ENCODE data around the gene CYP4F11.
A peak's percentile ranks its signal among the peaks of the same experiment; 100 is the strongest.
"Not testable (repeated sequence)": the region's sequence is repeated elsewhere in the genome, so short reads cannot be mapped to it uniquely, and the experiment has no call there.

Gene CYP4F11, protein sequence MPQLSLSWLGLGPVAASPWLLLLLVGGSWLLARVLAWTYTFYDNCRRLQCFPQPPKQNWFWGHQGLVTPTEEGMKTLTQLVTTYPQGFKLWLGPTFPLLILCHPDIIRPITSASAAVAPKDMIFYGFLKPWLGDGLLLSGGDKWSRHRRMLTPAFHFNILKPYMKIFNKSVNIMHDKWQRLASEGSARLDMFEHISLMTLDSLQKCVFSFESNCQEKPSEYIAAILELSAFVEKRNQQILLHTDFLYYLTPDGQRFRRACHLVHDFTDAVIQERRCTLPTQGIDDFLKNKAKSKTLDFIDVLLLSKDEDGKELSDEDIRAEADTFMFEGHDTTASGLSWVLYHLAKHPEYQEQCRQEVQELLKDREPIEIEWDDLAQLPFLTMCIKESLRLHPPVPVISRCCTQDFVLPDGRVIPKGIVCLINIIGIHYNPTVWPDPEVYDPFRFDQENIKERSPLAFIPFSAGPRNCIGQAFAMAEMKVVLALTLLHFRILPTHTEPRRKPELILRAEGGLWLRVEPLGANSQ

DNA sequence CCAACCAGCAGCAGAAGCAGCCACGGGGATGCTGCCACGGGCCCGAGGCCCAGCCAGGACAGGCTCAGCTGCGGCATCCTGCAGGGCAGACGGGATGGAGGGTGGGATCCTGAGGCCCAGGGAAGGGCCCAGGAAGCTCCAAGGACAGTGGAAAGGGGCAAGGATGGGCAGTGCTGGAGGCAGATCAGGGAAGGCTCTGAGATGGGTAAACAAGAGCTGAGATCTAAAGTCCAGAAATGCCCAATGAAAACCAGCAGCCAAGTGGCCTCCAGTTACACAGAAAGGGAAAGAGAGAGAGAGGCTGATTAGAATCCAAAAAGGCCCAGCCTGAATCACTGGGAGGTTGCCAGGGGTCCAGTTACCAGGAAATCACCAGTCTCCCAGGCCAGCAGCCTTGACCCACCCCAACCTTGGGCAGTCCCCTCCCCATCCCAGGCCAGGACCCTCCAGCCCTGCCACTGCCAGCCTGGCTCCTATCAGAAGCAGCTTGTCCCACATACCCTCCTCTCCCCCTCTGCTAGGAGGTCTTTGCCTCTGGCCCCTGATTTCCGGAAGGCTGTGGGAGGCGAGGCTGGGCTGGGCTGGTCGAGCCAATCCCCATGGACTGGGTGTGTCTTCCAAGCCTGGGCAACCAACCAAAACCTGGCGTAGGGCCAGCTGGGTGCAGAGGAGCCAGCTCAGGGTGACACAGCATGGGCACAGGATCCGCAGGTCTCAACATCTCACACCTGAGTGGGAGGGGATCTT is at the start of gene CYP4F11:
Gene CYP4F11 (minus strand): TSS at position 198 of the 747 bp plus-strand sequence. CDS start 121 bp downstream, at position 77.
- peak in 1 of 2 experiments; percentile 7 for DNase-seq

DNA sequence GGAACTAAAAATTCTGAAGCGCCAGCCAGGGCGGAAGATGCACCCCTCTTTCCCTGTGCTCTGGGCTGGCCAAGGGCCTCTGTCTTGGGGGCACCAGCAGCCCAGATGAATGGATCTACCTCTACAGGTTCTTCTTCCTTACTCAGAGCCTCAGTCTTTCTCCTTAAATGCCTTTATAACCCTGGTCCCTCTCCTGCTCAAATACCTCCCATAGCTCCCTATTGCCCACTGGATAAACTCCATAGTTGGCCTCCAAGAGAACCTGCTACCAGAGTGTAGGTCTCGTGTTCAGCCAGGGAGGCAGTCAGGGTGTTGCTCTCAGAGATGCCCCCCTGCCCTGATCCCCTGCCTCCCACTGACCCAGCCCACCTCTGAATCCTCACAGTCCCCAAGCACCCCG is 45.0 kb upstream of the CYP4F11 start:
- no peak for DNase-seq

DNA sequence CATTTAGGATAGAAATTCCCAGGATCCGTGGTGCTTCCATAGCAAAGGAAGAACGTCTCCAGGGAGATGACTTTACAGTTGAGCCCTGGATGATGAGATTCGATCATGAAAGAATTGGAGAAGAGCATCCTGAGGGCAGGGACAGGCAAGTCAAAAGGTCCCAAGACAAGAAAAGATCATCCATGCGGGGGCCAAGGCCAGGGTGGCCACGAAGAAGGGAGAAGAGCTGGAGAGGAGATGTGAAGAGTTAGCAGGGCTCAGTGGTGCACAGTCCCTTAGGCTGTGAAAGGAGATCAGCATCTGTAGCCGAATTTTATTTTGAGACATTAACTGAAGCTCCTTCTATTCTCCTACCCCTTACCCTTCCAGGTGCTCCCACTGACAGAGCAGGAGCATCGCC is 43.4 kb upstream of the CYP4F11 start:
- DNase-seq: no peak

DNA sequence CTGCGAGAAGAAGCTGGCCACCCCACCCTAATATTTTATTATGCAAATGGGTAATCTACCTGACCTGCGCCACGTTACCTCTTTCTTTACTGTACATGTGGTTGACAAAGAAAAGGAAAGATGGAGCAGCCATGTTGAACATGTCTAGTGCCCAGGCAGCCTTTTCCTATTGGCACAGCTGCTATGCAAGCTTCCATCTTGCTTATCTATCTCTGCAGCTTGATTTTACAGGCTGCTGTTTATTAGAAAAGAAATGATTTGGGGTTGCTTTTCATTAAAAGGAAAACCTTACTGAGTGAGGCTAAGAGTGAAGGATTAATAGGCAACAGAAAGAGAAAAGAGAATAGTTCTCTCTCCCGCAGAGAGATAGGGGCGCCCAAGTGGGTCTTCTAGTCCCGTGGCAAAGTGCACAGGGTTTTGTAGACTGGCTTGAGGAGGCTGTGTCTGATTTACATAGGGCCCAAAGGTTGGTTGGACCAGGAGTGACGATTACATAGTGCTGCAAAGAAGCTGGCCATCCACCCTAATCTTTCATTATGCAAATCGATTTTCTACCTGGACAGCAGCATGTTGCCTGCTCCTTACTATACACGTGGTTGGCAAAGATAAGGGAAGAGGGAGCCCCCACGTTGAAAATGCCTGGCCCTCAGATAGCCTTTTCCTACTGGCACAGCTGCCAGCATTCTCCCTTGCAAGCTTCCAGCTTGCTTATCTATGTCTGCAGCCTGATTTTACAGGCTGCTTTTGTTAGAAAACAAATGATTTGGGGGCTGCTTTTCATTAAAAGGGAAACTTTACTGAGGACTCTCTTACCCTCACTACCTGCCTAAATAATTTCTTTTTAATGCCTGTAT is 42.7 kb upstream of the CYP4F11 start:
- DNase-seq: no peak

DNA sequence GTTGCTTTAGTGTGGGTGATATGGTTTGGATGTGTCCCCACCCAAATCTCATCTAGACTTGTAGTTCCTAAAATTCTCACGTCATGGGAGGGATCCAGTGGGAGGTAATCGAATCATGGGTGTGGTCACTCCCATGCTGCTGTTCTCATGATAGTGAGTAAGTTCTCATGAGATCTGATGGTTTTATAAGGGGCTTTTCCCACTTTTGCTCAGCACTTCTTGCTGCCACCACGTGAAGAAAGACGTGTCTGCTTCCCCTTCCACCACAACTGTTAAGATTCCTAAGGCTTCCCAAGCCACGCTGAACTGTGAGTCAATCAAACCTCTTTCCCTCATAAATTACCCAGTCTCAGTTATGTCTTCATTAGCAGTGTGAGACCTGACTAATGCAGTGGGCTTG is 40.5 kb upstream of the CYP4F11 start:
- no peak for DNase-seq

DNA sequence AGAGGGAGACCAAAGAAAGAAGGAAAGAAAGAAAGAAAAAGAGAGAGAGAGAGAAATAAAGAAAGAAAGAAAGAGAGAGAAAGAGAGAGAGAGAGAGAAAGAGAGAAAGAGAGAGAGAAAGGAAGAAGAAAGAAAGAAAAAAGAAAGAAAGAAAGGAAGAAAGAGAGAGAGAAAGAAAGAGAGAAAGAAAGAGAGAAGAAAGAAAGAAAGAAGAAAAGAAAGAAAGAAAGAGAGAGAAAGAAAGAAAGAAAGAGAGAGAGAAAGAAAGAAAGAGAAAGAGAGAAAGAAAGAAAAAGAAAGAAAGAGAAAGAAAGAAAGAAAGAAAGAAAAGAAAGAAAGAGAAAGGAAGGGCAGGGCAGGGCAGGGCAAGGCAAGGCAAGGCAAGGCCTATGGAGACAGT is 37.7 kb upstream of the CYP4F11 start:
- not testable (repeated sequence) for DNase-seq

DNA sequence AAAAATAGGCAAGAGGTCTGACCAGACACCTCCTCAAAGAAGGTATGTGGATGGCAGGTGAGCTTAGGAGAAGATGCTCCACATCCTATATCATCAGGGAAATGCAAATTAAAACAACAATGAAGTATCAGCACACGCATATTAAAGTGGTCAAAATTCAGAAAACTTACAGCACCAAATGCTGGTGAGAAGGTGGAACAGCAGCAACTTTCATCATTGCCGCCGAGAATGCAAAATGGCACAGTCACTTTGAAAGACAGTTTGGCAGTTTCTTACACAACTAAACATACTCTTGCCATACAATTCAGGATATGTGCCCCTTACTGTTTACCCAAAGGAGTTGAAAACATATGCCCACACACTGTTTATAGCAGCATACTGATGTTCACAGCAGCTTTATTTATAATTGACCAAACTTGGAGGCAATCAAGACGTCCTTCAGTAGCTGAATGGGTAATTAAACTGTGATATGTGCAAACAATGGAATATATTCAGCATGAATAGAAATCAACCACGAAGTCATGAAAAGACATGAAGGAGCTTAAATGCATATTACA is 37.0 kb upstream of the CYP4F11 start:
- no peak for DNase-seq

DNA sequence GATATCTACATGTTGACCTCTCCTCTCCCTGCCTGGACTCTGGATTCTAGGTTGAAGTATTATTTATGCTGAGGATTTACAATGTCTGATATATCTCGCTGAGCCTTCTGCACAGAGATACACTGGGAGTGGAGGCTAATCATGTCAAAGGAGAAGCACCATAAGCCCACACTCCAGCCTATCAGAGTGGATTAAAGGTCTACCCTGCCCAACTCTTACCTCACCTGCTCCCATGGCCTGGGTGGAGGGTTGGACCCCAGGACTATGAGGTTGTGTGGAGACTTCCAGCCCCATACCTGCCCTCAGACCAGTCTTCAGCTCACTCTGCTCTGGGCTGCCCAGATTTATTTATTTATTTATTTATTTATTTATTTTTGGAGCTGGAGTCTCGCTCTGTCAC is 29.9 kb upstream of the CYP4F11 start:
- DNase-seq: no peak

DNA sequence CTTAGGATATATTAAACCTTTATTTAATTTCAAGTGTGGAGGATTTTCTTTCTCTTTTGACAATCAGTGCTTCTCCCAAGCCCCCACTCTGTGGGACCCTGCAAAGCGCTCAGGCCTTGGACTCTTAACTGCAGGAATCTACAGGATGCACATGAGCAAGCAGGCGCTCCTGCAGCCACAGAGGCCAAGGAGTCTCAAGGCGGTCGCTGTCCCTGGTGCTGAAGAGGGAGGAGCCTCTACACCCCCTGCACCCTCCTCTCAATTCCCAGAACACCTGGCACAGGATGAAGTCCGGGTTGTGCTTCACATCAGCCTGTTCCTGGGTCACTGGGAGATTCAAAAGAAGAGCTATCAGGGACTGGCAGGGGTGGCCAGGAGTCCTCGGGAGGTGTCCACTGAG is 28.0 kb upstream of the CYP4F11 start:
- no peak for DNase-seq

DNA sequence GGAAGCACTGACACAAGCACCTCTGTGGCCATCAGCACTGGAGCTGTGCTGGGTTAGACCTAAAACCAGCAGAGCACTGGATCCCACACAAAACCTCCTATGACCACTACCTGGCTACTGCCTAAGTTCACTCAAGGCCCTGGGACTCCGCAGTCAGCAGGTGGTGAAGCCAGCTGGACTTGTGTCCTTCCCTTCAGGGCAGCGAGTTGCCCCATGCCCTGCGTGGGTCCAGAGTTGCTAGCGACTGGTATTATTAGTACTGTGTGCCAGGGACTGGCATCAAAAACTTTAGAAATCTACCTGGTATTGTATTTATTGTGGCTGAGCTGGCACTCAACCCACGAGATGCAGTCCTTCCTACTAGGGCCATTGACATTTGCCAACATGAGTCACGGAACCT is 20.5 kb upstream of the CYP4F11 start:
- DNase-seq: no peak

DNA sequence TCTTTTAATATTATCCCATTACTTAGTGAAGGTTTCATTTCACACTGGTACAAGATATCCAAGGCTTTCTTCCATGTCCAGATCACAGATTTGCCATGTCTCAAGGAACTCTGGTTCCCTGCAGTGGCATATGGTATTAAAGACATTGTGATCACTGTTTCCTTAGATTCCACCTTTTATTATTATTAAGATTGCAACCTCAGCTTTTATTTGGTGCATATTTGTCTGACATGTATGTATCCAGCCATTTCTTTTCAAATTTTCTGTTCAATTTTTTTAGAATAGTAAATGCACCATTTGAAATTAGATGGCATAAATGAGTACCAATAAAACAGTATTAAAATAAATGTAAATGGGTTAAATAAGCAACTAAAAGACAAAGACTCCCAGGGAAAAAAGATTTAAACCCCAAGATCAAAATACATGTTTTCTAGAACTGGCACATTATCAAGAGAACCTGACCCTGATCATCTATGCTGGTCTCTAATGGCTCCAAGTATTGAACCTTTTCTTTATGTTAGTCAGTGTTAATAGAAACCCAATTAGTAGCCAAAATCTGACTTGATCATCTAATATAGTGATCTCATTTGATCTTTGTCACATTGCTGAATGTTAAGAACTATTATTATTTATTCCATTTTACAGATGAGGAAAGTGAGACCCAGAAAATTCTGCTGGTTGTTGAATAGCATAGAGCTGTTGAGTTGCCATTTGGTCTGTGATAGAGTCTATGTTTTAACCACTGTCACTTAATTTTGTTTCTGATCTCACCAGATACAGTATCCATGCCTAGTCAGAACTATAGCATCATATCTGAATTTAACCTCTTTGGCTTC is 14.1 kb upstream of the CYP4F11 start, which contains the start of gene OR10H4:
Gene OR10H4 (plus strand): TSS at position 786 of the 836 bp plus-strand sequence. CDS start 0 bp downstream, at position 786.
- DNase-seq: no peak

DNA sequence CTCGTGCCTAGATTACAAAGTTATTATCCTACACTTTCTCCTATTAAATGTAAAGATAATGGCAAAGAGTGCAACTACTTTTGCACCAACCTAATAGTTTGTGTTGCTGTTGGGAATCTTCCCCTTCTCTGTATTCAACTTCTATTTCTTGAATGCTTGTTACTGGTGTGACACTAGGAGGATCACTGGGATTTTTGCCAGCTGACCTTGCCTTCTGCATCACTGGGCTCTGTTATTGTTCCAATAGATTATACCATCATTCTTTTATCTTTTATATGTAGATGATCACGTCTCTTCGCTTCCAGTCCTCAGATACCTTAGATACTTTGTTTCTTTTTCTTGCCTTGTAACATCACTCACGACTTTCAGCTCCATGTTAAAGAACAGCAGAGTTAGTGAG is 11.0 kb upstream of the CYP4F11 start:
- no peak for DNase-seq

DNA sequence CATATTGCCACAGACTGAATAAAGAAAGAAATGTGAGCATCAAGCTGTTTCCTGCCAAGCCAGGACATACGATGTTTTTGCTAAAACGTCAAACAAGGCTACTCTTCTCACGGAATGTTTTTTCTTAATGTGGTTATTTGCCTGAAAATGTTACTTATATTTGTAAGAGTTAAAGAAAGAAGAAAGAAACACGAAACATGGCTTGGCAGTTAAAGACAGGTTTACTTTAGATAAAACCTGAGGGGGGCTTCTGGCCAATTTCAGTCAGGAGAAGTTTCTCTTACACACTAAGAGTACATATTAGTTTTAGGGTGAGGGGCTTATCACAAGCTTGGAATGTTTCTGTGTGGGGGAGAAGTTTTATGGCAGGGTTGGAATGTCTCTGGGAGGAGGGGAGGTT is 10.1 kb upstream of the CYP4F11 start:
- no peak for DNase-seq

DNA sequence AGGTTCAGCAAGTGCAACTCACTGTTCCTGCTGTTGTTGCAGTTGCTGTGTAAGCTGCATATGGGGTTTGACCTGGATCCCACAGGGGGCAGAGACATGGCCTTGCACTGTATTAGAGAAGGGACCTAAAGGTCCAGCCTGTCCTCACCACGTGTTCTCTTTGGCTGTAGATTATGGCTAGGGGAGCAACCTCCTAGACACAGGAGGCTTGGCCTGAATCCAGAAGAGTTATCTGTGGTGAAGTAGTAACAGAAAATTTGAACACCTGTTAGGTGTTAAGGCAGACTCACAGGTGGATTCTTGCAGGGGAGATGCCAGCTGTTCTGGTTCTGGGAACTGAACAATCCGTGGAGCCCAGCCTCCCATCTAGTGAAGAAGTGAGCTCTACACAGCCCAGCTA is 3.4 kb upstream of the CYP4F11 start:
- DNase-seq: no peak

DNA sequence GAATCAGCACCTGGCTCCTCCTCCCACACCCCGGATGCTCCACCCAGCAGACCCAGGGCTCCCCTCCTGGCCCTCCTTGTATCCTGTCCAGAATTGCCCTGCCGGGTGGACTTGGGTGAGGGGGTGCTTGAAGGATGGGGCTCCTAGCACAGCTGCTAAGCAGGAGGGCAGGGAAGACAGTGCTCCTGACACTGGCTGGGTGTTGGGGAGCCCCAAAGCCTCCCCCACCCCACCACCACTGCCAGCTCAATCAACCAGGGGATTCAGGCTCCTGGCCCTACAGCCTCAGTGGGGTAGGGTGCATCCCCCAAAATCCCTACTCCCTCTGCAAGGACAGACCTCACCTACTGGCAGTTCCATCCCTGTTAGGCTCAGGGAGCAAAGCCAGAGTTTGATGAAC is 2.6 kb upstream of the CYP4F11 start:
- no peak for DNase-seq

DNA sequence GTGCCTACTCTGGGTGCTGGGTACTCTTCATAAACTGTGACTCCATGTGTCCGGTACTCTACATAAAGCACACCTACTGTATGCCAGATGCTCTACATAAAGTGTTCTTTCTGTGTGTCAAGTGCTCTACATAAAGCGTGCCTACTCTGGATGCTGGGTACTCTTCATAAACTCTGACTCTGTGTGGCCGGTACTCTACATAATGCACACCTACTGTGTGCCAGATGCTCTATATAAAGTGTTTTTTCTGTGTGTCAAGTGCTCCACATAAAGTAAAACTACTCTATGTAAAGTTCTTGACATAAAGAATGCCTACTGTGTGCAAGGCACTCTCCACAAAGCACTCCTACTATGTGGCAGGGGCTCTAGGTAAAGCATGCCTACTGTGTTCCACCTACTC is 1.8 kb upstream of the CYP4F11 start:
- no peak for DNase-seq

DNA sequence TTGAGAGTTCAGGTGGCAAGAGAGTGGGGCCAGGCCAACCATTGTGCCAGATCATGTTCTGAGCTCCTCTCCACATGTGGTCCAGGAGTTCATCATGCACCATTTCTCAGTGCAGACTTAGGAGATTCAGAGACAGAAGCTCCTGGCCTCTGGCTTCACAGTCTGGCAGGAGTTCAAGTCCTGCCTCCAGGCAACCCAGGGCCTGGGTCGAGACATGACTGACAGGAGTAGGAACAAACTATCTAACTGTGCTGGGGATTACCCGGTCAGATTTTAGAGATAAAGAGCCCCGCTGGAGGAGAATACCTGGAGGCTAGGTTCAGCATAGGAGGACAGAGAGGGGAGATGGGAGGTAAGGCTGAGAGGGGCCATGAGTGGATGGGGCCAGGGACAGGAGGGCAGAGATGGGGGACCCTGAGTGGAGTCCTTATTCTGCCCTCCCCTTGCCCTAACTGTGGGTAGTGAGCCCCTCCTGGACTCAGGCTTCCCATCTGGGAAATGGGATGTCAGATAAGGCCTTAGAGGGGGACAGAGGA is 906 bp upstream of the CYP4F11 start:
- DNase-seq: no peak

DNA sequence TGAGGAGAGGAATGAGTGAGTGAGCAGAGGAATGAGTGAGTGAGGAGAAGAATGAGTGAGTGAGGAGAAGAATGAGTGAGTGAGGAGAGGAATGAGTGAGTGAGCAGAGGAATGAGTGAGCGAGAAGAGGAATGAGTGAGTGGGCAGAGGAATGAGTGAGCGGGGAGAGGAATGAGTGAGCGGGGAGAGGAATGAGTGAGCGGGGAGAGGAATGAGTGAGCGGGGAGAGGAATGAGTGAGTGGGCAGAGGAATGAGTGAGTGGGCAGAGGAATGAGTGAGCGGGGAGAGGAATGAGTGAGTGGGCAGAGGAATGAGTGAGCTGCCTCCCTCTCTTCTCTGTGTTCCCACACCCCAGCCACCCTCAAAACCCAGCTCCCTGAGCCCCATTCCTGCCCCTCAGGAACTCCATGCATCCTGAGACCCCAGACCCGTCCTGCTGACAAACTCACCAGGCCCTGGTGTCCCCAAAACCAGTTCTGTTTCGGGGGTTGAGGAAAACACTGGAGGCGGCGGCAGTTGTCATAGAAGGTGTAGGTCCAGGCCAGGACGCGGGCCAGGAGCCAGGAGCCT is 483 bp downstream of the CYP4F11 start:
- not testable (repeated sequence) for DNase-seq

DNA sequence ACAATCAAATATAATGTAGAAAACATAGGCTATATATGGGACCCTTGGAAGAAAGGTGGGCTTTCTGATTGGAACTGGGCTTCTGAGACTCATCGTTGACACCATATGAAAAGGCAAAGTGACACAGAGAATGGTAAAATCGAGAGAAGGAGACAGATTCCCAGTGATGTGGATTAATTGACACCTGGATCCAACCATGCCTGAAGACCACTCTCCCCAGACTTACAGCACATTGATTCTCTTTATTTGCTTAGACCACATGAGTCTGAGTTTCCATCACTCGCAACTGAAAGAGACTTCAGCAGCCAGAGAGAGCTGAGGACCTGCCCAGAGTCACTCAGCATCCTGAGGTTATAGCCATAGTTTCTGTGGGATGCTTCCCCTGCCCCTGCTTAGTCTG is 6.0 kb downstream of the CYP4F11 start:
- DNase-seq: no peak

DNA sequence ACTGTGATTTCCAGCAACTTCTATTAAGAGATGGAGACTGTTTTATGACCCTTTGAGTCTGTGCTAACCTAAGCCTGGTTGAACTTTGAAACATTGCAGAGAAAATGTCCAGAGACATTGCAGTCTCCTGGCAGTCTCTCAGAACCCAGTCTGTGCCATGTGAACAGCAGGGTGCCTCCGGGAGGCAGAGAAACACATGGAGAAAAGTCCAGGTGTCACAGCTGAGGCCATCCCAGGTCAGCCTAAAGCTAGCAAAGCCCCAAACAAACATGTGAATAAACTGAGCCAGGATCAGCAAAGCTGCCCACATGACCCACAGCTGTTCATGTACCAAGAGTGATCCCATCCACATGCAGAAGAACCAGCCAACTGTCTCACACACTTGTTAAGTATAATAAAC is 7.8 kb downstream of the CYP4F11 start:
- no peak for DNase-seq

DNA sequence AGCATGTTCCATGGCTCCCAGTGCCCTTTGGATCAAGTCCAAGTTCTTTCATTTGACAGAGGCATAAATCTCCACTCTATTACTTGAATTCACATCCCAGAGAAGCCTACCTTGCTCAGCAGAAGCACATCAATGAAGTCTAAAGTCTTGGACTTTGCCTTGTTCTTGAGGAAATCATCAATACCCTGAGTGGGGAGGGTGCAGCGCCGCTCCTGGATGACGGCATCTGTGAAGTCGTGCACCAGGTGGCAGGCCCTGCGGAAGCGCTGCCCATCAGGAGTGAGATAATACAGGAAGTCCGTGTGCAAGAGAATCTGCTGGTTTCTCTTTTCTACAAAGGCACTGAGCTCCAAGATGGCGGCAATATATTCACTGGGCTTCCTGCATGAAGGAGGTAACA is 10.6 kb downstream of the CYP4F11 start:
- DNase-seq: no peak
